Natural killer cell (primary cell): Measurements from ENCODE around the gene APOA5. TPM values are rescaled to one million over a fixed set of nuclear protein-coding genes. Genes with fewer than 3 reads are reported as not detected.

Source experiments
- ATAC-seq, 3 donors: fragments of 150-1000 bp in 2 of 3; fragments of 200-7000 bp in 1 of 3; cut with Tn5 transposase; 1 replicate in 1 of 3; 2 replicates in 2 of 3; pipeline ENCODE4 v1.10.0; 2021; ENCODE audit warnings: mild to moderate bottlenecking in 2 of 3, moderate library complexity in 2 of 3
- DNase-seq, 2 donors: peaks; one replicate each; pipeline versions ENCODE4 v3.0.0 to v3.0.0-alpha.2; 2013 to 2021; ENCODE audit warnings: mixed read lengths in 1 of 2
- H3K27ac ChIP-seq: one replicate; pipeline ENCODE4 v1.5.1; 2013; ENCODE audit warnings: mild to moderate bottlenecking, low read length
- H3K27me3 ChIP-seq: one replicate; pipeline ENCODE4 v1.6.1; 2013; ENCODE audit warnings: low read length; ENCODE audit not compliant: control insufficient read depth, insufficient read depth
- H3K36me3 ChIP-seq: one replicate; pipeline ENCODE4 v1.6.1; 2013; ENCODE audit warnings: low read length; ENCODE audit not compliant: control insufficient read depth, insufficient read depth
- H3K4me1 ChIP-seq: one replicate; pipeline ENCODE4 v1.6.1; 2013; ENCODE audit warnings: low read length; ENCODE audit not compliant: control insufficient read depth, insufficient read depth
- H3K4me3 ChIP-seq: one replicate; pipeline ENCODE4 v1.5.1; 2013; ENCODE audit warnings: low read length
- H3K9me3 ChIP-seq: one replicate; pipeline ENCODE4 v1.6.1; 2013; ENCODE audit warnings: low read length; ENCODE audit not compliant: control insufficient read depth, insufficient read depth
- H3K27ac Mint-ChIP-seq, 2 donors: one replicate each; pipeline ENCODE4 v1.8.0; 2022; ENCODE audit warnings: mild to moderate bottlenecking in 2 of 2, mixed read lengths in 2 of 2, moderate library complexity in 1 of 2
- H3K27me3 Mint-ChIP-seq, 2 donors: one replicate each; pipeline ENCODE4 v1.8.0; 2022; ENCODE audit warnings: low read depth in 2 of 2, mixed read lengths in 2 of 2
- H3K36me3 Mint-ChIP-seq: one replicate; pipeline ENCODE4 v1.8.0; 2022; ENCODE audit warnings: mixed read lengths
- H3K4me1 Mint-ChIP-seq, 2 donors: one replicate each; pipeline ENCODE4 v1.8.0; 2022; ENCODE audit warnings: mixed read lengths in 2 of 2
- H3K4me3 Mint-ChIP-seq: one replicate; pipeline ENCODE4 v1.8.0; 2022; ENCODE audit warnings: mild to moderate bottlenecking, moderate library complexity, mixed read lengths
- H3K9me3 Mint-ChIP-seq, 2 donors: one replicate each; pipeline ENCODE4 v1.8.0; 2022; ENCODE audit warnings: mixed read lengths in 2 of 2
- WGBS: methylation state at CpG from one replicate; pipeline ENCODE4 v1.1.7; 2013; ENCODE audit warnings: missing lambda C conversion rate; ENCODE audit not compliant: insufficient coverage; 5-methylcytosine and 5-hydroxymethylcytosine counted together
- intact Hi-C: fragments of 100-400 bp; cut with micrococcal nuclease; formaldehyde crosslinking; loops from one replicate; pipeline ENCODE4 v1.14.2; 2022
- total RNA-seq, 4 donors: library from RNA; stranded (reverse); fragments of 120-200 nt in 1 of 4; gene quantifications; one replicate each; pipeline versions ENCODE4 v1.2.3 to v1.2.4, GENCODE V29; 2013 to 2022
- TF ChIP-seq, protein P1 (sequence below): fragments of 200-600 bp; IDR thresholded peaks from one replicate; pipeline ENCODE4 v1.8.0; 2022; ENCODE audit warnings: antibody characterized with exemption

The APOA5 gene
- total RNA-seq, 3 donors from 2014 or later (not counting 1 experiment from before 2014, with no cell fraction given): not detected

DNA sequence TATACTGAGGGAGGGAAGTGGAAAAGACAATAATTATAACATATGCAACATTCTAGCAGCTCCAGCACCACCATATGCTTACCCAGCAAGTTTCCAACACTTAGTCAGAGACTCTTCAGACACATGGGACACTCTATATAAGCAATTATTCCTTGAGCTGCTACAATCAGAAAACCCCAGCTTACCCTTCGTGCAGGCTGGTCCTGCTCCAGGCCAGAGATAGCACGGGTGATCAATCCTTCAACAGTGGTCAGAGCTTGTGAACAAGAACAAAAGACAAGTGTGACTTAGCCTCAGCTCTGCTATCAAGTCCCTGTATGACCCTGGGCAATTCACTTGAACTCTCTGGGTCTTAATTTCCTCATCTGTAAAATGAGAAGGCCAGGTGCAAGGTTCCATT, 5.4 kb downstream of the APOA5 start:
- H3K4me3 ChIP-seq: no peak overlapping the region

DNA sequence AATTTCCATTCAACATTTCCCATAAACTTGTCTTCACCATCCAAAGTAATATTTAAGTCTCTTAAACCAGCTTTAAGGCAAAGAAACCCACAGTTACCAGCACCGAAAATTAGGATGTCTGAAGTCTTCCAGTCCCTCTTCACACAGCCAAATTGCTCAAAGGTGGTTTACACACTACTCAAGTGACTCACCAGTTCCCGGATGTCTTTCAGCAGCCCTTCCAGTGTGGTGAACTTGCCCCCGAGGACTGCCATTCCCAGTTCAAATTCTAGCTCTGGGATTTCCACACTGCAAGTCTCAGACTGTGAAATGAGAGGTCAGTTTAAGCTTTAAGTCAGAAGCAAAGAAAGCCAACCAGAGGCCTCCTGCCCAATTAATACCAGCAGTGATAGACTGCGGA, 9.0 kb downstream of the APOA5 start:
- H3K4me1 Mint-ChIP-seq: peaks cover 20 to 27% of the 10 kb centered on the region in 2 donors

More for the DNA sequence above, 5.4 kb downstream of the APOA5 start:
- TF ChIP-seq, protein P1, sequence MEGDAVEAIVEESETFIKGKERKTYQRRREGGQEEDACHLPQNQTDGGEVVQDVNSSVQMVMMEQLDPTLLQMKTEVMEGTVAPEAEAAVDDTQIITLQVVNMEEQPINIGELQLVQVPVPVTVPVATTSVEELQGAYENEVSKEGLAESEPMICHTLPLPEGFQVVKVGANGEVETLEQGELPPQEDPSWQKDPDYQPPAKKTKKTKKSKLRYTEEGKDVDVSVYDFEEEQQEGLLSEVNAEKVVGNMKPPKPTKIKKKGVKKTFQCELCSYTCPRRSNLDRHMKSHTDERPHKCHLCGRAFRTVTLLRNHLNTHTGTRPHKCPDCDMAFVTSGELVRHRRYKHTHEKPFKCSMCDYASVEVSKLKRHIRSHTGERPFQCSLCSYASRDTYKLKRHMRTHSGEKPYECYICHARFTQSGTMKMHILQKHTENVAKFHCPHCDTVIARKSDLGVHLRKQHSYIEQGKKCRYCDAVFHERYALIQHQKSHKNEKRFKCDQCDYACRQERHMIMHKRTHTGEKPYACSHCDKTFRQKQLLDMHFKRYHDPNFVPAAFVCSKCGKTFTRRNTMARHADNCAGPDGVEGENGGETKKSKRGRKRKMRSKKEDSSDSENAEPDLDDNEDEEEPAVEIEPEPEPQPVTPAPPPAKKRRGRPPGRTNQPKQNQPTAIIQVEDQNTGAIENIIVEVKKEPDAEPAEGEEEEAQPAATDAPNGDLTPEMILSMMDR: no peak
- peak overlapping the region; percentile 91 for H3K4me3 Mint-ChIP-seq
- WGBS: 94% methylated on average over 2 of the region's 2 CpGs
- intact Hi-C loops: loop anchor here (2.0 kb wide), 1 partner anchor 14 kb away; the partner anchor contains the start of gene BUD13
- H3K27ac Mint-ChIP-seq: peak overlapping the region; percentile 96 to 97
- H3K4me1 ChIP-seq: peaks cover 25% of the 10 kb centered on the region
- no peaks in the 10 kb centered on the region for H3K27me3 ChIP-seq
- no peak overlapping the region for H3K27ac ChIP-seq
- no peaks in the 10 kb centered on the region for H3K9me3 ChIP-seq
- no peak for ATAC-seq
- no peaks in the 10 kb centered on the region for H3K27me3 Mint-ChIP-seq
- H3K36me3 Mint-ChIP-seq: peaks cover 19% of the 10 kb centered on the region
- peaks cover 51% of the 10 kb centered on the region for H3K36me3 ChIP-seq
- H3K9me3 Mint-ChIP-seq: no peaks in the 10 kb centered on the region
- peaks cover 30 to 46% of the 10 kb centered on the region in 2 donors for H3K4me1 Mint-ChIP-seq
- DNase-seq: no peak

DNA sequence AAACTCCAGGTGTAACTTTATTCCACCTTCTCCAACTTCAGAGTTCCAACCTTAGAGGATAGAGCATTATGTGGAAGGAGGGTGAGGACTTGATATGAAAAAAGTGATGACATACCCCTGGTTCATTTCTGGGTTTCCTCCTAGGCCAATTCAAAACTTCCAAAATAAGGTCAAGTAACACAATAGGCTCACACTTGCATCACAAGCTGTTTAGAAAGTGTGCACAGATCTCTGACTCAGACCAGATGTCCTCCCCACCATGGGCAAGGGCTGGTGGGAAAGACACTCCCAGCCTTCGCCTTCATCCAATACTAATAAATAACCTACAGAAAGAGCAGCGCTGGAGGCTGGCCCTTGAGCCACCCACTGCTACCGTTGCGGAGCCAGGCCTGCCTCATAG, 13.1 kb downstream of the APOA5 start:
- Mint-ChIP-seq H3K27ac (no peak overlapping the region), H3K27me3 (no peaks in the 10 kb centered on the region), H3K9me3 (no peaks in the 10 kb centered on the region), H3K36me3 (peaks cover 16% of the 10 kb centered on the region), H3K4me1 (peaks cover 4 to 11% of the 10 kb centered on the region in 2 donors), H3K4me3 (no peak overlapping the region)
- WGBS: 95% methylated on average over 4 of the region's 4 CpGs
- no peak for DNase-seq
- no peaks in the 10 kb centered on the region for H3K27me3 ChIP-seq
- TF ChIP-seq, protein P1: no peak
- H3K4me1 ChIP-seq: no peaks in the 10 kb centered on the region
- intact Hi-C loops: no loop called here
- no peak for ATAC-seq
- H3K9me3 ChIP-seq: no peaks in the 10 kb centered on the region
- H3K4me3 ChIP-seq: no peak overlapping the region
- H3K27ac ChIP-seq: no peak overlapping the region
- H3K36me3 ChIP-seq: peaks cover 59% of the 10 kb centered on the region

More for the DNA sequence above, 9.0 kb downstream of the APOA5 start:
- intact Hi-C loops: no loop called here
- TF ChIP-seq, protein P1: no peak
- H3K36me3 Mint-ChIP-seq: peaks cover 27% of the 10 kb centered on the region
- DNase-seq: no peak
- no peaks in the 10 kb centered on the region for H3K9me3 ChIP-seq
- WGBS: 78% methylated on average over 4 of the region's 4 CpGs
- H3K27me3 ChIP-seq: no peaks in the 10 kb centered on the region
- H3K27me3 Mint-ChIP-seq: no peaks in the 10 kb centered on the region
- no peak overlapping the region for H3K27ac Mint-ChIP-seq
- H3K9me3 Mint-ChIP-seq: no peaks in the 10 kb centered on the region
- no peak overlapping the region for H3K4me3 Mint-ChIP-seq
- peaks cover 11% of the 10 kb centered on the region for H3K4me1 ChIP-seq
- H3K4me3 ChIP-seq: no peak overlapping the region
- ATAC-seq: no peak
- peaks cover 83% of the 10 kb centered on the region for H3K36me3 ChIP-seq
- H3K27ac ChIP-seq: no peak overlapping the region

DNA sequence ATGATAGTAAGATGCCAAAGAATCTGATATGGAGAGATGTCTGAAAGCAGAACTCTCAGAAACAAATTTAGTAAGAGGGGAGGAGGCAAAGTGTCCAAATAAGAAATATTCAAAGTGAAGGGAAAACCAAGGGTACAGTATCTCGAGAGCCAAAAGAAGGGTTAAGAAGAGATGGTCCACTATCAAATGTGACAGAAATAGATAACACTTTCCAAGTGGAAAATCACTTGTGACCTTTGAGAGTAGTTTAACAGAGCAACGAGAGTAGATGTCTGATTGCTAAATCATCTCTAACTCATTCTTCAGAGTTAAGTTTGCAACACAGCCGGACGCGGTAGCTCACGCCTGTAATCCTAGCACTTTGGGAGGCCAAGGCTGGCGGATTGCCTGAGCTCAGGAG, 14.6 kb downstream of the APOA5 start:
- intact Hi-C loops: no loop called here
- Mint-ChIP-seq H3K9me3 (no peaks in the 10 kb centered on the region), H3K4me1 (peaks cover 14 to 15% of the 10 kb centered on the region in 2 donors), H3K4me3 (no peak overlapping the region), H3K27ac (peak overlapping the region in 1 of 2 donors; percentile 0), H3K36me3 (peaks cover 16% of the 10 kb centered on the region), H3K27me3 (no peaks in the 10 kb centered on the region)
- peaks cover 44% of the 10 kb centered on the region for H3K36me3 ChIP-seq
- no peak for DNase-seq
- H3K27ac ChIP-seq: no peak overlapping the region
- ATAC-seq: no peak
- WGBS: 95% methylated on average over 7 of the region's 7 CpGs
- TF ChIP-seq, protein P1: no peak
- no peaks in the 10 kb centered on the region for H3K9me3 ChIP-seq
- H3K4me1 ChIP-seq: peaks cover 8% of the 10 kb centered on the region
- no peaks in the 10 kb centered on the region for H3K27me3 ChIP-seq
- H3K4me3 ChIP-seq: no peak overlapping the region
